GM10266 (cell line): ENCODE data around the gene TMC2.

Source experiments
- DNase-seq: peaks from one replicate; pipeline ENCODE4 v3.0.0; 2012; ENCODE audit errors: extremely low spot score
- TF ChIP-seq, protein P1 (sequence below): IDR thresholded peaks from 2 replicates; pipeline ENCODE4 v1.5.1; 2012; ENCODE audit warnings: mild to moderate bottlenecking, low read depth; ENCODE audit not compliant: control insufficient read depth, insufficient read depth; ENCODE audit errors: missing control alignments

Gene TMC2

DNA sequence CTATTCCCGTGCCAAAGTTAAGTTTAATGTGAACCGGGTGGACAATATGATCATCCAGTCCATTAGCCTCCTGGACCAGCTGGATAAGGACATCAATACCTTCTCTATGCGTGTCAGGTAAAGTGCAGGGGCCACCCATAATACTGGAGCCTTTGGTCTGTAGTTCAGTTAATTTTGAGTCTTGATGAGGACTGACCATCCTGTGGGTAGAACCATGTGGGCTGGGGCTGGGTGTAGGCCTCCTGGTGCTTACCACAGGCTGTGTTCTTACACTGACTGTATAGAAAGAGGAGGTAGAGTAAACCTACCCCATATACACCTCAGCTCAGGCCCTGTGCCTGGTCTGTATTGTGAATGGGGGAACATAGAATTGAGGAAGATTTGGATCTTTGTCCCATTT, 118.5 kb downstream of the TMC2 start:
- TF ChIP-seq, protein P1, sequence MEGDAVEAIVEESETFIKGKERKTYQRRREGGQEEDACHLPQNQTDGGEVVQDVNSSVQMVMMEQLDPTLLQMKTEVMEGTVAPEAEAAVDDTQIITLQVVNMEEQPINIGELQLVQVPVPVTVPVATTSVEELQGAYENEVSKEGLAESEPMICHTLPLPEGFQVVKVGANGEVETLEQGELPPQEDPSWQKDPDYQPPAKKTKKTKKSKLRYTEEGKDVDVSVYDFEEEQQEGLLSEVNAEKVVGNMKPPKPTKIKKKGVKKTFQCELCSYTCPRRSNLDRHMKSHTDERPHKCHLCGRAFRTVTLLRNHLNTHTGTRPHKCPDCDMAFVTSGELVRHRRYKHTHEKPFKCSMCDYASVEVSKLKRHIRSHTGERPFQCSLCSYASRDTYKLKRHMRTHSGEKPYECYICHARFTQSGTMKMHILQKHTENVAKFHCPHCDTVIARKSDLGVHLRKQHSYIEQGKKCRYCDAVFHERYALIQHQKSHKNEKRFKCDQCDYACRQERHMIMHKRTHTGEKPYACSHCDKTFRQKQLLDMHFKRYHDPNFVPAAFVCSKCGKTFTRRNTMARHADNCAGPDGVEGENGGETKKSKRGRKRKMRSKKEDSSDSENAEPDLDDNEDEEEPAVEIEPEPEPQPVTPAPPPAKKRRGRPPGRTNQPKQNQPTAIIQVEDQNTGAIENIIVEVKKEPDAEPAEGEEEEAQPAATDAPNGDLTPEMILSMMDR: no peak
- no peak for DNase-seq

DNA sequence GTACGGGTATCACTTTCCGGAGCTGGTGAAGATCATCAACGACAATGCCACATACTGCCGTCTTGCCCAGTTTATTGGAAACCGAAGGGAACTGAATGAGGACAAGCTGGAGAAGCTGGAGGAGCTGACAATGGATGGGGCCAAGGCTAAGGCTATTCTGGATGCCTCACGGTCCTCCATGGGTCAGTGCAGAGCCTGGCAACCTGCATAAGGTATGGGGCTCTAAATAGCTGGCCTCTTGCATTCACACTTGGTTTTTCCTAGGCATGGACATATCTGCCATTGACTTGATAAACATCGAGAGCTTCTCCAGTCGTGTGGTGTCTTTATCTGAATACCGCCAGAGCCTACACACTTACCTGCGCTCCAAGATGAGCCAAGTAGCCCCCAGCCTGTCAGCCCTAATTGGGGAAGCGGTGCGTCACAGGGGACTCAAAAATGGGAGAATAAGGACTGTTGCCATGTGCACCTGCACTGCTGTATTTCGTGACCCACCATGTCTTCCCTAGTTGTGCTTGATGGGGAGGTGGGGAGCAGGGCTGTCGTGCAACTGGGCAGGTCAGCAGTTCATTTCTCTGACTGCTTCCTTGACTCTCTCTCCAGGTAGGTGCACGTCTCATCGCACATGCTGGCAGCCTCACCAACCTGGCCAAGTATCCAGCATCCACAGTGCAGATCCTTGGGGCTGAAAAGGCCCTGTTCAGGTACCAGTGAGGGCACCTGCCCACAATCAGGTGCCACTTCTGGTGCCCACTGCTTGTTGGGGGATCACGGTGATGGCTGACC, 119.2 kb downstream of the TMC2 start:
- DNase-seq: no peak
- TF ChIP-seq, protein P1: no peak

DNA sequence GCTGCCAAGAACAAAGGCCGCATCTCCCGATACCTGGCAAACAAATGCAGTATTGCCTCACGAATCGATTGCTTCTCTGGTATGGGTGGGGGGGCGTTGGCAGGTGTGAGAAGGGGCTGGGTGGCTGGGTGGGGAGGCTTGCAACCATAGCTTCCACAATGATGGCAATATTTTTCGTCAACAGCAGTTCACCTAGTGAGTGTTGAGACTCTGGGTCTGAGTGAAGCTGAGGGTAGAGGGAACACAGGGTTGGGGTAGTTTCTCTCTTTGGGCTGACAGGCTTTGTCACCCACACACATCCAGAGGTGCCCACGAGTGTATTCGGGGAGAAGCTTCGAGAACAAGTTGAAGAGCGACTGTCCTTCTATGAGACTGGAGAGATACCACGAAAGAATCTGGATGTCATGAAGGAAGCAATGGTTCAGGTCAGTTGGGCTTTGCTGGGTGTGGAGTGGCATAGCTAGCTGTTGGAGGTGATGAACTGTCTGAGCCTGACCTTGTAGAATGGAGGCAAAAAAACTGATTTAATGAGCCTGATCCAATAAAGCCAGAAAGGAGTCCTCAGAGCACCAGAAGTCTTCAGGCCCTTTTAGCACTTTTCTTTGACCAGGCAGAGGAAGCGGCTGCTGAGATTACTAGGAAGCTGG, 120.2 kb downstream of the TMC2 start:
- TF ChIP-seq, protein P1: no peak
- DNase-seq: no peak

DNA sequence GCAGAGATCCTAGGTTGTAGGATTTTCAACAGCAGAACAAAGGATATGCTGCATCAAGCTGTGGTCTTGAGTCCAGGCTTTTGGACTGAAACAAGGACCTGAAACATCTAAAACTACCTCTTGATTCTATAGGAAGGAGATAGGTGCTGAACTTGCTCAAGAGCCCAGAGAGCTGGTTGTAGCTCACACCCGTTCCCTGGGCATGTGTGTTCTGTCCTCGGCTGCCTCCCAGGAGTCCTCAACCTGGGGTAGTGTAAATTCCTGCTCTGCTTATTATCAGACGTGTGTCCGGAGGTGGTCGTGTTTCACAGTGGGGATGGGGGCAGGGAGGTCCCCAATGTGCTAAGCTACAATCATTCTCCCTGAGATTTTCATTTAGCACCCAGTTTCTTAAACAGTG, 120.9 kb downstream of the TMC2 start:
- TF ChIP-seq, protein P1: no peak
- DNase-seq: no peak

DNA sequence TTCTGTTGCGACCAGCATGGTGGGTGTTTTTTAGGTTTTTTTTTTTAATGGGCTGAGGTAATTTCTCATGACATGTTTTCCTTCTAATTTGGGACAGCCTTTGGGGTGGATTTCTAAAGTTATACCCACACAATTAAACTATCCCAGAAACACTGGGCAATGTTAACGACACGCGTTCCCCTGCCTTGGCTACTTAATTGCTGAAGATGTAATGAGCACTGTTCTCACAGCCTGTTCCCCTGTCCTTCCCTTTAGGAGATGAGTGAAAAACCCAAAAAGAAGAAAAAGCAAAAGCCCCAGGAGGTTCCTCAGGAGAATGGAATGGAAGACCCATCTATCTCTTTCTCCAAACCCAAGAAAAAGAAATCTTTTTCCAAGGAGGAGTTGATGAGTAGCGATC, 121.3 kb downstream of the TMC2 start:
- TF ChIP-seq, protein P1: no peak
- no peak for DNase-seq

DNA sequence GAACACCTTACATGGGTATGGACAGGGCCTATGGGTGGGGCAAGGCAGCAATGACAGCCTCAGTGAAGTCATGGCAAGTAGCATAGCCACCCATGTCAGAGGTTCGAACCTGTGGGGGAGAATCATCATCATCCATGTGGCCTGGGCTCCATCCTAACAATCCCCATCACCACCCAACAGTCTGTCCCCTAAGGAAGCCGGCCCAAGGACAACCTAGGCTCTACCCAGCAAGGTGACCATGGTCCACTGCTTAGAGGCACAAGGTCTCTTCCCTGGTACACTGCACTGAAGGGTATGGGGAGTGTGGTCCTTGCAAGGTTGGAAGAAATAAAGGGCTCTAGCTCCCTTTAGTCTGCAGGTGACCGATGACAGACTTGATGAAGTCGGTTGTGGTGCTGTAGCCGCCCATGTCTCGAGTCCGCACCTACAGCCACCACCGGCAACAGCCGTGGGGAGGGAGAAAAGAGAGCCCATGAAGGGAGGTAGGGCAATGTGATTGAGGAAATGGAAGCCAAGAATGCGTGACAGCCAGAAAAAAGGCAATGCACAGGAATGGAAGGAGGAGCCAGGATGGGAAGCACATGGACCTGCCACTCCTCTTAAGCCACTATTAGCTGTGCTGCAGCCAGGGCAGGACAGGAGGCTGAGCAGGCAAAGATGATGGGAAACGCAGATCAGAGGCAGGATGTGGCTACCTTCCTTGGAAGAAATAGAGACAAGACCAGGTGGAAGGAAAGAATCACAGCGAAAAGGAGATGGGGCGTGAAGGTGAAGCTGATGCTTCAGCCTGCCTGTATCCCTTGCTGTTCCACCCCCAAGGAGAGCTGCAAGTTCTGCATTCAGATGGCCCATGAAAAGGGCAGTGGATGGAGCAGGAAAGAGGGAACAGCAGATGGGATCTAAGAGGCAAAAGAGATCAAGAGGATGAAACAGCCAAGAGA, 122.3 kb downstream of the TMC2 start:
- no peak for DNase-seq
- TF ChIP-seq, protein P1: no peak
